Breast epithelium (tissue), 4 donors: ENCODE measurements around the gene SDC3. TPM values are rescaled to one million over a fixed set of nuclear protein-coding genes. Genes with fewer than 3 reads are reported as not detected.

Experiments
- DNase-seq, 2 donors: peaks; one replicate each; pipeline ENCODE4 v3.0.0-alpha.2; 2019; ENCODE audit warnings: low spot score in 2 of 2
- H3K27ac ChIP-seq, 2 donors: fragments of 200-600 bp; sonication (generic) in 1 of 2; one replicate each; pipeline ENCODE4 v1.5.1; 2016 to 2019; ENCODE audit warnings: mild to moderate bottlenecking in 1 of 2
- H3K27me3 ChIP-seq, 2 donors: fragments of 200-600 bp; sonication (generic) in 1 of 2; one replicate each; pipeline versions ENCODE4 v1.5.1 to v1.6.0; 2017 to 2019; ENCODE audit warnings: control low read depth in 1 of 2, mild to moderate bottlenecking in 1 of 2
- H3K36me3 ChIP-seq: fragments of 200-600 bp; one replicate; pipeline ENCODE4 v1.5.1; 2019
- H3K4me1 ChIP-seq, 2 donors: fragments of 200-600 bp; sonication (generic); one replicate each; pipeline ENCODE4 v1.5.1; 2016 to 2019; ENCODE audit warnings: control low read depth in 1 of 2
- H3K4me3 ChIP-seq, 3 donors: fragments of 200-600 bp; sonication (generic); 1 replicate in 2 of 3; 2 replicates in 1 of 3; pipeline ENCODE4 v1.5.1; 2016 to 2019; ENCODE audit warnings: mild to moderate bottlenecking in 3 of 3, moderate library complexity in 2 of 3
- H3K9me3 ChIP-seq, 2 donors: fragments of 200-600 bp; sonication (generic) in 1 of 2; one replicate each; pipeline ENCODE4 v1.5.1; 2016 to 2019; ENCODE audit warnings: control low read depth in 1 of 2
- POLR2A ChIP-seq: fragments of 450-650 bp; IDR thresholded peaks from one replicate; pipeline ENCODE4 v1.6.1; 2016; ENCODE audit warnings: antibody characterized with exemption, mild to moderate bottlenecking, moderate library complexity
- POLR2AphosphoS5 ChIP-seq, 3 donors: sonication (generic); formaldehyde crosslinking; IDR thresholded peaks; one replicate each; pipeline ENCODE4 v1.6.1; 2017; ENCODE audit warnings: antibody characterized with exemption in 3 of 3
- intact Hi-C: fragments of 100-400 bp; cut with DNase I; formaldehyde crosslinking; loops from one replicate; pipeline ENCODE4 v1.15.1; 2023; ENCODE audit warnings: low total_unique reads
- total RNA-seq, 3 donors: library from RNA; depleted of rRNA; stranded (reverse); fragments of >200 nt; gene quantifications; one replicate each; pipeline ENCODE4 v1.1.0, GENCODE V29; 2016
- TF ChIP-seq, protein P1 (sequence below), 3 donors: fragments of 450-650 bp; IDR thresholded peaks; one replicate each; pipeline ENCODE4 v1.5.1; 2016 to 2017; ENCODE audit warnings: antibody characterized with exemption in 3 of 3, mild to moderate bottlenecking in 3 of 3, moderate library complexity in 3 of 3

SDC3 gene
- total RNA-seq, 3 donors from 2014 or later, result 16.5 to 37.8 (median 26.2) TPM

GRCh38 chr1:30900931-30901560 lies 7.5 kb downstream of the SDC3 start:
- peak overlapping the region; percentile 87 to 89 for H3K27ac ChIP-seq
- intact Hi-C loops, result no loop called here
- TF ChIP-seq, protein P1, sequence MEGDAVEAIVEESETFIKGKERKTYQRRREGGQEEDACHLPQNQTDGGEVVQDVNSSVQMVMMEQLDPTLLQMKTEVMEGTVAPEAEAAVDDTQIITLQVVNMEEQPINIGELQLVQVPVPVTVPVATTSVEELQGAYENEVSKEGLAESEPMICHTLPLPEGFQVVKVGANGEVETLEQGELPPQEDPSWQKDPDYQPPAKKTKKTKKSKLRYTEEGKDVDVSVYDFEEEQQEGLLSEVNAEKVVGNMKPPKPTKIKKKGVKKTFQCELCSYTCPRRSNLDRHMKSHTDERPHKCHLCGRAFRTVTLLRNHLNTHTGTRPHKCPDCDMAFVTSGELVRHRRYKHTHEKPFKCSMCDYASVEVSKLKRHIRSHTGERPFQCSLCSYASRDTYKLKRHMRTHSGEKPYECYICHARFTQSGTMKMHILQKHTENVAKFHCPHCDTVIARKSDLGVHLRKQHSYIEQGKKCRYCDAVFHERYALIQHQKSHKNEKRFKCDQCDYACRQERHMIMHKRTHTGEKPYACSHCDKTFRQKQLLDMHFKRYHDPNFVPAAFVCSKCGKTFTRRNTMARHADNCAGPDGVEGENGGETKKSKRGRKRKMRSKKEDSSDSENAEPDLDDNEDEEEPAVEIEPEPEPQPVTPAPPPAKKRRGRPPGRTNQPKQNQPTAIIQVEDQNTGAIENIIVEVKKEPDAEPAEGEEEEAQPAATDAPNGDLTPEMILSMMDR (IDR thresholded peaks at IDR 0.05), result no peak
- TF ChIP-seq POLR2A, result no peak
- TF ChIP-seq POLR2AphosphoS5 (IDR thresholded peaks at IDR 0.05), result no peak

GRCh38 chr1:30900486-30900885 lies 8.1 kb downstream of the SDC3 start:
- Histone ChIP-seq H3K27ac (peak overlapping the region in 1 of 2 donors; percentile 87), H3K9me3 (no peaks in the 10 kb centered on the region), H3K36me3 (no peaks in the 10 kb centered on the region), H3K4me3 (no peak overlapping the region), H3K27me3 (no peaks in the 10 kb centered on the region), H3K4me1 (peaks cover 14 to 15% of the 10 kb centered on the region in 2 donors)
- DNase-seq, result no peak
- intact Hi-C loops, result no loop called here
- TF ChIP-seq, protein P1 (IDR thresholded peaks at IDR 0.05), result no peak
- TF ChIP-seq POLR2A (no peak), POLR2AphosphoS5 (IDR thresholded peaks at IDR 0.05) (no peak)

More at GRCh38 chr1:30900931-30901560, 7.5 kb downstream of the SDC3 start:
- DNase-seq, result no peak
- peaks cover 14 to 15% of the 10 kb centered on the region in 2 donors for H3K4me1 ChIP-seq
- H3K27me3 ChIP-seq, result no peaks in the 10 kb centered on the region
- no peaks in the 10 kb centered on the region for H3K36me3 ChIP-seq
- no peak overlapping the region for H3K4me3 ChIP-seq
- H3K9me3 ChIP-seq, result no peaks in the 10 kb centered on the region

DNA sequence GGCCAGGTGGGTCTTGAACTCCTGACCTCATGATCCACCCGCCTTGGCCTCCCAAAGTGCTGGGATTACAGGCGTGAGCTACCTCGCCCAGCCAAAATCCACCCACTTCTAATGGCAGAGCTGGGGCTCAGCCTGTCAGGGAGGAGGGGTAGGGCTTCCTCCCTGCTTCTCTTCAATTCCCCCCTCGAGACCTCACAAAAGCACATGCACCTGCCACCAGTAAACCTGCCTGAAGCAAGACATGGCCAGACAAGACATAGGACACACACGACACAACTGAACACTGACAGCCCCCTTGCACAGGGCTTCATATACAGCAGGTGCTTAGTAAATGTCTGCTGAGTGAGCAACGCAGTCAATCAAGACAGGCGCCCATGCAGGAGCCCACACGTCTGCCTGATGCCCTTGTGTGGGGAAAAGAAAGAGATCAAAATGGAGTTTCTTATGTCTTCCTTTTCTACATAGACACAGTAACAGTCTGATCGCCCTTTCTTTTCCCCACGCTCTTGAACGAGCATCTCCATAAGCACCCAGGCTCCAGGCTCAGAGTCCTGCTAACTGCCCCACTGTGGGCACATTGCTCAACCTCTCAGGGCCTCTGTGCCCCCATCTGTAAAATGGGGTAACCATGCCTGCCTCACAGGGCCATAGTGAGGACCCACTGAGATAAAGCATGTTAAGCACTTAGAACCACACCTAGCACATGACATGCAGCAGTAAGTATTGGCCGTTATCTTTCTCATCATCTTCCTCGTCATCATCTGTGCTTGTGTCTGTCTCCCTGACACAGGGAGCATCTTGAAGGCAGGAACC lies 8.8 kb downstream of the SDC3 start:
- intact Hi-C loops, result no loop called here
- no peaks in the 10 kb centered on the region for H3K36me3 ChIP-seq
- H3K27ac ChIP-seq, result peak overlapping the region in 1 of 2 donors; percentile 14
- DNase-seq, result no peak
- no peak overlapping the region for H3K4me3 ChIP-seq
- no peaks in the 10 kb centered on the region for H3K27me3 ChIP-seq
- no peak for TF ChIP-seq POLR2AphosphoS5 (IDR thresholded peaks at IDR 0.05)
- no peak for TF ChIP-seq POLR2A
- TF ChIP-seq, protein P1 (IDR thresholded peaks at IDR 0.05), result no peak
- peaks cover 14 to 15% of the 10 kb centered on the region in 2 donors for H3K4me1 ChIP-seq
- no peaks in the 10 kb centered on the region for H3K9me3 ChIP-seq

GRCh38 chr1:30898031-30898815 lies 10.3 kb downstream of the SDC3 start:
- H3K27me3 ChIP-seq, result no peaks in the 10 kb centered on the region
- intact Hi-C loops, result no loop called here
- TF ChIP-seq, protein P1 (IDR thresholded peaks at IDR 0.05), result no peak
- TF ChIP-seq POLR2AphosphoS5 (IDR thresholded peaks at IDR 0.05), result no peak
- no peak for TF ChIP-seq POLR2A
- H3K36me3 ChIP-seq, result no peaks in the 10 kb centered on the region
- DNase-seq, result no peak
- H3K9me3 ChIP-seq, result no peaks in the 10 kb centered on the region
- H3K4me3 ChIP-seq, result no peak overlapping the region
- peaks cover 14 to 15% of the 10 kb centered on the region in 2 donors for H3K4me1 ChIP-seq
- H3K27ac ChIP-seq, result no peak overlapping the region
